Bronchial epithelial cell (primary cell): ENCODE measurements around the gene ITM2C. TPM values are rescaled to one million over a fixed set of nuclear protein-coding genes. Genes with fewer than 3 reads are reported as not detected.

Experiments used
- DNase-seq: peaks from one replicate; pipeline ENCODE4 v3.0.0-alpha.2; 2010; ENCODE audit warnings: low read depth
- FAIRE-seq: peaks from 2 replicates; lab custom pipeline; 2011; peaks lifted over from hg19 to GRCh38; lab: Jason Lieb, UNC
- H3K27me3 ChIP-seq: 2 replicates; pipeline ENCODE4 v1.5.1; 2011; ENCODE audit warnings: low read length; ENCODE audit not compliant: control insufficient read depth, insufficient read depth
- H3K36me3 ChIP-seq: 2 replicates; pipeline ENCODE4 v1.5.1; 2011; ENCODE audit warnings: low read length; ENCODE audit not compliant: control insufficient read depth, insufficient read depth
- H3K4me3 ChIP-seq: 2 replicates; pipeline ENCODE4 v1.5.1; 2011; ENCODE audit warnings: mild to moderate bottlenecking, low read depth, low read length, control low read depth
- total RNA-seq: library from RNA; depleted of rRNA; stranded (reverse); fragments of >200 nt; gene quantifications from 2 replicates; pipeline ENCODE4 v1.2.1, GENCODE V29; 2014
- TF ChIP-seq, protein P1 (sequence below): IDR thresholded peaks from 2 replicates; pipeline ENCODE4 v1.5.1; 2011; ENCODE audit warnings: mild to moderate bottlenecking, moderate library complexity, low read length, control low read depth, inconsistent platforms; ENCODE audit not compliant: insufficient read depth, severe bottlenecking

ITM2C gene
- total RNA-seq, 1 donor from 2014 or later, result 20.3 TPM

DNA sequence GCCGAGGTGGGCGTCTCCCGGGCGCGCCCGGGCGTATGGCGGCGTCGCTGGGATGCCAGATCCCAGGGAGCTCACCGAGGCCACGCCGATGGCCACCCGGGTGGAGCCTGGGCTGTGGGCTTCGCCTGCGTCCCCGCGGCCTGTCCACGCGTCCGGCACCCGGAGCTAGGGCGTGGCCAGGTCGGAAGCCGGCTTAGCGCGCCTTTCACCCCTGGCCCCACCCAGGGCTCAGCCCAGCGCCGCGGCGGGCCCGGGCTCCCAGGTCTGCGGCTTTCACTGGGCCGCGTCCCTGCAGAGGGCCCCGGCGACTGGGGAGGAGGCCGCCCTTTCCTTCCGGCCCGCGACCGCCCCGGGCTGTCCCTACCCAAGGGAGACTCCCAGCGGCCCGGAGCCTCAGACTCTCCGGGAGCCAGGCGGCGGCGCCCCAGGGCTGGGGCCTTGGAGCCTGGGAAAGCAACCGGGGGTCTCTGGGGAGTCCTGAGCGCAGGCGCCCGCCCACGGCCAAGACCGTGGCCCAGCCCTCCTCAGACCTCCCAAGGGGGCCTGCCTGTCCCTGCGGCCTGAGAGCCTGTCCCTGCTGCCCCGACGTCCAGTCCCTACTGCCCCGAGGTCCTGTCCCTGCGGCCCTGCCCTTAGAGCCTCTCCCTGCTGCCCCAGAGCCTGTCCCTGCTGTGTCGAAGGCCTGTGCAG is 36.3 kb upstream of the ITM2C start:
- Histone ChIP-seq H3K27me3 (peaks cover 2% of the 10 kb centered on the region), H3K36me3 (no peaks in the 10 kb centered on the region), H3K4me3 (peak overlapping the region; percentile 23)
- no peak for DNase-seq
- FAIRE-seq, result no peak
- TF ChIP-seq, protein P1, sequence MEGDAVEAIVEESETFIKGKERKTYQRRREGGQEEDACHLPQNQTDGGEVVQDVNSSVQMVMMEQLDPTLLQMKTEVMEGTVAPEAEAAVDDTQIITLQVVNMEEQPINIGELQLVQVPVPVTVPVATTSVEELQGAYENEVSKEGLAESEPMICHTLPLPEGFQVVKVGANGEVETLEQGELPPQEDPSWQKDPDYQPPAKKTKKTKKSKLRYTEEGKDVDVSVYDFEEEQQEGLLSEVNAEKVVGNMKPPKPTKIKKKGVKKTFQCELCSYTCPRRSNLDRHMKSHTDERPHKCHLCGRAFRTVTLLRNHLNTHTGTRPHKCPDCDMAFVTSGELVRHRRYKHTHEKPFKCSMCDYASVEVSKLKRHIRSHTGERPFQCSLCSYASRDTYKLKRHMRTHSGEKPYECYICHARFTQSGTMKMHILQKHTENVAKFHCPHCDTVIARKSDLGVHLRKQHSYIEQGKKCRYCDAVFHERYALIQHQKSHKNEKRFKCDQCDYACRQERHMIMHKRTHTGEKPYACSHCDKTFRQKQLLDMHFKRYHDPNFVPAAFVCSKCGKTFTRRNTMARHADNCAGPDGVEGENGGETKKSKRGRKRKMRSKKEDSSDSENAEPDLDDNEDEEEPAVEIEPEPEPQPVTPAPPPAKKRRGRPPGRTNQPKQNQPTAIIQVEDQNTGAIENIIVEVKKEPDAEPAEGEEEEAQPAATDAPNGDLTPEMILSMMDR, result no peak

DNA sequence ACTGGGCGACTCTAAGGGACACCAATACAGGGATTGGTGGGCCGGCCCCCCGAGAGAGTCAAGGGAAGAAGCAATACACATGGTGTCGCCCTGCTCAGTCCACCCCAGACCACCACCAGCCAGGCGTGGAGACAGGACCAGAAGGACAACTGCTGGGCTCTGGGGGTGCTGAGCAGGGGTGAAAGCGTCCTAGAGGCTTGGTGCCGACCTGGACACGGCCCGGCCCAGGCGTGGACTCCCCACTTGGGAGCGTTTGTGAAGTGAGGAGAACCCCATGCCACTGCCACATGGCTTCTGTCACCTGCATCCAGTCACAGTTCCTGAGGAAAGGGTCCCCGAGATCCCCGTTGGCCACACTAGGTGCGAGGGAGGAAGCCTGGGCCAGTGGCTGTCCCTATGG is 35.4 kb upstream of the ITM2C start:
- TF ChIP-seq, protein P1, result no peak
- Histone ChIP-seq H3K4me3 (no peak overlapping the region), H3K36me3 (no peaks in the 10 kb centered on the region), H3K27me3 (peaks cover 2% of the 10 kb centered on the region)
- FAIRE-seq (no peak), DNase-seq (no peak)

DNA sequence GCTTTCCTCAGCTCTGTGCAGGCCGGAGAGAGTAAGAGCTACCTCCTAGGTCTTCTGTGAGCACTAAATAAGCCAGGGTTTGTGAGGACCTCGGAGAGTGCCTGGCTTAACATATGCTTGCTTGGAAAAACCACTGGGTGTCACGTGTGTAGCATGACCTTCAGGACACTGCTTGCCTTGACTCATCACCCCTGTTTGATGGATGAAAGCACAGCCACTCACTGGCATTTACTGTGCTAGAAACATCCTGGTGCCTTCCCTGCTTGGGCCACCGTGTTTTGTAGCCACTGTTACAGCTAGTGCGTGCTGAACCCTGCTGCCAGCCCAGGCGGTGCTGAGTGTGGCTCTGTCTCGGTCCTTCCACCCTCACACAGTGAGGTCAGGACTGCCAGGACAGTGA is 34.8 kb upstream of the ITM2C start:
- H3K27me3 ChIP-seq, result peaks cover 2% of the 10 kb centered on the region
- no peak for DNase-seq
- H3K4me3 ChIP-seq, result no peak overlapping the region
- no peaks in the 10 kb centered on the region for H3K36me3 ChIP-seq
- no peak for FAIRE-seq
- TF ChIP-seq, protein P1, result no peak

DNA sequence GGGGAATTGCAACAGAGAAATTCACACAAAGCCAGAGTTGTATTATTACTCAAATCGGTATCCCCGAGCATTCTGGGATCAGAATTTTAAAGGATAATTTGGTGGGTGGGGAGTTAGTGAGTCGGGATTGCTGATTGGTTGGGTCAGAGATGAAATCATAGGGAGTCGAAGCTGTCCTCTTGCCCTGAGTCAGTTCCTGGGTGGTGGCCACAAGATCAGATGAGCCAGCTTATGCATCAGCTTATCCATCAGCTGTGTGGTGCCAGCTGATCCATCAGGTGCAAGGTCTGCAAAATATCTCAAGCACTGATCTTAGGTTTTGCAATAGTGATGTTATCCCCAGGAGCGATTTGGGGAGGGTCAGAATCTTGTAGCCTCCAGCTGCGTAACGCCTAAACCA is 34.3 kb upstream of the ITM2C start:
- H3K27me3 ChIP-seq, result peaks cover 2% of the 10 kb centered on the region
- DNase-seq (no peak), FAIRE-seq (no peak)
- TF ChIP-seq, protein P1, result no peak
- no peak overlapping the region for H3K4me3 ChIP-seq
- no peaks in the 10 kb centered on the region for H3K36me3 ChIP-seq

DNA sequence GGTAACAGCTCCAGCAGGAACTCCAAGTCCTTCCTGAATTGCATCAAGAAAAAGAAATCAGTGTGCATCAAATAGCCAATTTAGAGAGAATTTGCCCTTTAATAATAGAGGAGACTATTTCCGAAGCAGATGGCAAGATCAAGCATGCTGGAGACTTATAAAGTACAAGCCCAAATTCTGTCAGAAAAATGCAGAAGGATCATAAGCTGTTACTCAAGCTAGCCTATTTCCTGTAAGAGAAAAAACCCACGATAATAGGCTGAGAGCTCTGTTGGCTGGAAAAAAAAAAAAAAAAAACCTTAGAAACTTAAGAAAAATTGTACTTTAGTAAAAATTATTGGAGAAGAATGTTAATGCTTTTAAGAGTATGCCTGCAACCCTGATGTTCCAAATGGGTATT is 24.4 kb upstream of the ITM2C start:
- FAIRE-seq (no peak), DNase-seq (no peak)
- TF ChIP-seq, protein P1, result no peak
- Histone ChIP-seq H3K4me3 (no peak overlapping the region), H3K27me3 (peaks cover 3% of the 10 kb centered on the region), H3K36me3 (no peaks in the 10 kb centered on the region)

DNA sequence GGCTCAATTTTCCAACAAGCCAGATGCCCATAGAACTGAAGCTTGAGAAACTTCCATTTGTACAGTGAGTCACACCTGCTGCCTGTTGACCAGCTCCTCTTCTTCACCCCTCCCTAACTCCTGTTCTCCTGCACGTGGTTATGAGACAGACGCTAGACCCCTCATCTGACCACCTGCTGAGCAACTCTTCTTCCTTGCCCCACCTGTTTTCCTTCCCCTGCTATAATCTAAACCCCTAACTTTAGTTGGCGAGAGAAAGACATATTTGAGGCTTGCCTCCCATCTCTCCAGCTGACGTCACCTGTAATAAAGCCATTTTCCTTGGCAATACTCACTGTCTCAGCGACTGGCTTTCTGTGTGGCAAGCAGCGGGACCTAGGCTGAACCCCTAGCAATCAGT is 22.3 kb upstream of the ITM2C start:
- peaks cover 3% of the 10 kb centered on the region for H3K27me3 ChIP-seq
- no peaks in the 10 kb centered on the region for H3K36me3 ChIP-seq
- TF ChIP-seq, protein P1, result no peak
- peak; percentile 29 for DNase-seq
- FAIRE-seq, result no peak
- H3K4me3 ChIP-seq, result no peak overlapping the region
